ENCODE data around the gene RAB41.
"Not testable (repeated sequence)": the region's sequence is repeated elsewhere in the genome, so short reads cannot be mapped to it uniquely, and the experiment has no call there.

The RAB41 gene

DNA sequence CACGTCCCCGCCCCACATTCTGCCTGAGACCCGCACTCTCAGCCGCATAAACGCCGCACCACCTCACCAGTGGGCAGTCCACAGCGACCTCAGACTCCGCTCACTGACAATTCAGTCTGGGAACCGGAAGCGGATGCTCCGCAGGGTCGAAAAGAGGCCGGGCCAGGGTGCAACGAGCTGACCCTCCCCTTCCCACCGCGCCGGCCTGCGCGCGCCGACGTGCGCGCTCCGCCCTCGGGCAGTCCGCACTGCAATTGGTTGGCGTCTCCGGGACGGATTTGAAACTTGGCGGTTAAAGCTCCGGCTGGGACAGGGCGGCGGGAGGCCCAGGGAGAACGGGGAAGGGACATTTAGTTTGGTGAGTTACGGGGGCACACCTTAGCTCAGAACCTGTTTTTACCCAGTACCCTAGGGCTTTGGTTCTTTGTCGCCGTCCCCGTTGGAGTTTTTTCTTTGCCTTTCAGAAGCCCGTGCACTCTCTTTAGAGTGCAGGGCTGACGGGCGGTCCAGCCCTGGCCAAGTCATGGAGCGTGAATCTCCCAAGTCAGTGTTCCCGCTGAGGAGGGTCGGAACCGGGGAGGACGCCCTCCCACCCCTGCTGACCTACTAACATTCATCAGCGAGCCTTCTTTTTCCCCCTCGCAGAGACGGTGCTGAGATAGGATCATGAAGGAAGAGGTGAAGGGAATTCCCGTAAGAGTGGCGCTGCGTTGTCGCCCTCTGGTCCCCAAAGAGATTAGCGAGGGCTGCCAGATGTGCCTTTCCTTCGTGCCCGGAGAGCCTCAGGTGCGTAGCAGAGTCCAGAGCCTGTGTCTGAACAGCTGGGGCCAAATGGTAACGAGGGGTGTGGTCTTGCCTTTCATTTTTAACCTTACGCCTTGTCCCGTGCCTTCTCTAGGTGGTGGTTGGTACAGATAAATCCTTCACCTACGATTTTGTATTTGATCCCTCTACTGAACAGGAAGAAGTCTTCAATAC is 8.1 kb downstream of the RAB41 start, which contains the start of the genes KIF4A and PDZD11:
KIF4A (plus strand) TSS at position 312 of the 978 bp plus-strand sequence; CDS start at position 667, 355 bp downstream.
PDZD11 (minus strand) TSS at position 135 of the 978 bp plus-strand sequence. CDS start 586 bp downstream, outside the sequence.
- DNase-seq (ENCODE audit: low spot score) = peak; percentile 94

DNA sequence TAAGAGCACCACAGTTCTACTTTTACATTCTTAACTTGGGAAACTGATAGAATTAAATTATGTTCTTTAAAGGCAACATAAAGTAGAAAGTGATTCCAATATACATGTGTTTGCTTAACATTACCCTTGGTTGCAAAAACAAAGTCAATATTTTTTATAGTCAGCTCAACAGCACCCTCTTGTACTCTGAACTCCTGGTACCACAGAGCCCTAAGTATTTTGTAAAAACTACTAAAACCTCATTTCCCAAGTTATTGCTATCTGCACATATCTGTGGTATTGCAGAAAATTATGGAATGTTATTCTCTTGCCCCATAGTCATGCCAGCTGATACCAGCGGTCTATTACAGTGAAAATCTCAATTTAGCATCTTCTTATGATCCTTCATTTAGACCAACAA is 10.8 kb downstream of the RAB41 start:
- no peak for DNase-seq (ENCODE audit: low spot score)

DNA sequence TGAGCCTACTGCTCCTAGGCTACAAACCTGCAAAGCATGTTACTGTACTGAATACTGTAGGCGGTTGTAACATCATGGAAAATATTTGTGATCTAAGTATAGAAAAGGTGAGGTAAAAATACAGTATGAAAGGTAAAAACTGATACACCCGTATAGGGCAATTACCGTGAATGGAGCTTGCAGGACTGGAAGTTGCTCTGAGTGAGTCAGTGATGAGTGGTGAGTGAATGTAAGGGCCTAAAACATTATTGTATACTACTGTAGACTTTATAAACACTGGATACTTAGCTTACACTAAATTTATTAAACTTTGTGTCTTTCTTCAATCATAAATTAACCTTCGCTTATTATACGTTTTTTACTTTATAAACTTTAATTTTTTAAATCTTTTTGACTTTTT is 11.6 kb downstream of the RAB41 start:
- no peak for DNase-seq (ENCODE audit: low spot score)

DNA sequence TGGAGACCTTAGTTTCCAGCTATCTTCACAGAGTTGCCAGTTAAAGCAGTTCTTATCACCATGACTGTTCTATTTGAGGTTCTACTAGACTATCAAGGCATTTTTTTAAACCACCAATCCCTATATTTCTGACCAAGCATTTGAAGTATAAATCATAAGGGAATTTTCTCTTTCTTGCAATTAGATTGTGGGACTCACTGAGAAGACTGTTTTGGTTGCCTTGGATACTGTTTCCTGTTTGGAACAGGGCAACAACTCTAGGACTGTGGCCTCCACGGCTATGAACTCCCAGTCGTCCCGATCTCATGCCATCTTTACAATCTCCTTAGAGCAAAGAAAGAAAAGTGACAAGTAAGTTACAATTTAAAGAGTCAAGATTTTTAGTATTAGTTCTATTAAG is 19.7 kb downstream of the RAB41 start:
- DNase-seq (ENCODE audit: low spot score) = no peak

DNA sequence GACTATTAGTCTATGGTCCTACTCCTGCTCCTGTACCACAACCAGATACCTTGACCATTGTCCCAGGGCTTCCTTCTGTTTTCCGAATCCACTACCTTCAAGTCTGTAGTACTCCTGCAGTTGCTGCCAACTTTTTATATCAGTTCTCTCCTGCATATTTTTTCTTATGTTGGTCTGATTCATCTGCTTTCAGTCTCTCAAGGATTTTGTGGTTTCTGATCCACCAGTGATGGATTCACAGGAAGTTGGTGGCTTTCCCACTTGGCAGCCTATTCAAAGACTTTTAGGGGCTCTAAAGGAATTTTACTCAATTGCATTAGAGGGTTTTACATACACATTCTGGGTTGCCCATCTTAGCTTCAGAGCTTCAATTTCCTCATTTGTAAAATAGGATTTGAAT is 31.5 kb downstream of the RAB41 start:
- DNase-seq (ENCODE audit: low spot score) = no peak

DNA sequence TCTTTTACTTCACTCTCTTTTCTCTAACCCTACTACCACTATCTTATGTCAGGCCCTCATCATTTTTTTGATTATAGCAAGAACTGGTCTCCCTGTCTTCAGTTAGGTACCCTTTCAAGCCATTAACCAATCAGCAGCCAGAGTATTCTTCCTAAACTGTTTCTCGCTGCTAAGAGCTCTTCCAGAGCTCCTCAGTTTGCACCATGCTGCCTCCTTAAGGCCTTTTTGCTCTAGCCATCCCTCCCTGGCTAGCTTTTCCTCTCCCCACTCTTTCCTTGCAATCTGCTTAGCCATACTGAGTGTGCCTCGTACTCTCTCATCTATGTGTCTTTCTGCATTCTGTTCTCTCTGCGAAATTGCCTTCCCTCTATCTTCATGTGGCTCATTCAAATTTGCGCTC is 40.8 kb downstream of the RAB41 start:
- DNase-seq (ENCODE audit: low spot score) = no peak

DNA sequence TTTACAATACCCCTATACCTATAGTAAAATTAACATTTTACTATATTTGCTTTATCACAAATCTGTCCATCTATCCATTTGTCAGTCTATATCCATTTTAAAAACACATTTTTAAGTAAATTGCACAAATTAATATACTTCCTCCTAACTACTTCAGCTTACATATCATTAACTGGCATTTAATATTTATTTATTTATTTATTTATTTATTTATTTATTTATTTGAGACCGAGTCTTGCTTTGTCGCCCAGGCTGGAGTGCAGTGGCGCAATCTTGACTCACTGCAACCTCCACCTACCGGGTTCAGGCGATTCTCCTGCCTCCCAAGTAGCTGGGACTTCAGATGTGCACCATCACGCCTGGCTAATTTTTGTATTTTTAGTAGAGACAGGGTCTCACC is 41.7 kb downstream of the RAB41 start:
- not testable (repeated sequence) for DNase-seq (ENCODE audit: low spot score)

DNA sequence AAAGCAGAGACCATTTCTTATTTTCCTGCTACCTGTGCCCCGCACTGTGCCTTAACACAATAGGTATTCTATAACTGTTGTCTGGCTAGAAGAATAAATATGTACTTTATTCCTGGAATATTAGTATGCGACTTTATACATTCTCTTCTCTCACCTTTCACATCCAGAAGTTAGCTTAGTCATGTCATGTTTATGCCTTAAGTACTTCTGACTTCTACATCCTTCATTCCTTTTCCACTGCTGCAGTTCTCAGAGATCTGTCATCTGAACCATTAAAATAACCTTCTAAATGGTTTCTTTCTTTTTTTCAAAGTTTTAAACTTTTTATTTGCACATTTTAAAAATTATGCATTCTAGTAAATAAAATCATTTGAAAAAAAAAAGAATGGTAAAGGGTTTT is 42.4 kb downstream of the RAB41 start:
- DNase-seq (ENCODE audit: low spot score) = no peak

DNA sequence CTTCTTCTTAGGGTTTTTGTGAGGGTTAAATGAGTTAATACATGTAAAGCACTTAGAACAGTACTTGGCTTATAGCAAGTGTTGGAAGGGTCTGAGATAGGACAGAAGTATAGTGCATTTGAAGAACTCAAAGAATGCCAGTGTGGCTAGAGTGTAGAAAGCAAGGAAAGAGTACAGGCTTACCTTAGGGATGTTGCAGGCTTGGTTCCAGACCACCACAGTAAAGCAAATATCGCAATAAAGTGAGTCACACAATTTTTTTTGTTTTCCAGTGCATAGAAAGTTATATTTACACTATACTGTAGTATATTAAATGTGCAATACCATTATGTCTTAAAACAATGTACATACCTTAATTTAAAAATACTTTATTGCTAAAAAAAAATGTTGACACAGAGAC is 49.2 kb downstream of the RAB41 start:
- no peak for DNase-seq (ENCODE audit: low spot score)

DNA sequence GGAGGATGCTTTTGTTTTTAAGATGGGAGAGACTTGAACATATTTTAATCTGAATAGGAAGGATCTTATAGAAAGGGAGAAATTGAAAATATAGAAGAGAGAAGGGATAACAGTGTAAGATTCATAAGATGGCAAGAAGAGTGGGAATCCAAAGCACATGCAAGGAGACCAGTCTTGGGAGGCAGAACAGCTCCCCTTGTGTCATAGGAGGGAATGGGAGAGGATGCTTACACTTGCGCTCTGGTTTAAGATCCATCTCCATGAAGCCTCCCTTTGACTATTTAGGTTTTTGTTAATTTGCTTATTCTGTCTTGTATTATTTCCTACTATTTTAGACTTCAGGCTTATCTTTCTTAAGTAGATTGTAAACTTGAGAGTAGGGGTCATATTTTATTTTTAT is 50.6 kb downstream of the RAB41 start:
- DNase-seq (ENCODE audit: low spot score) = no peak

Data from AG08396 (cell line).